NOMO-1 (cell line): ENCODE data around the gene HIVEP3.

Source experiments
- DNase-seq, 2 experiments: peaks; one replicate each; lab custom pipeline; 2025; ENCODE audit not compliant: unreplicated experiment in 2 of 2; lab: John Stamatoyannopoulos, UW

The HIVEP3 gene

GRCh38 chr1:41547336-41547735 lies 371.4 kb downstream of the HIVEP3 start:
- no peak for DNase-seq

DNA sequence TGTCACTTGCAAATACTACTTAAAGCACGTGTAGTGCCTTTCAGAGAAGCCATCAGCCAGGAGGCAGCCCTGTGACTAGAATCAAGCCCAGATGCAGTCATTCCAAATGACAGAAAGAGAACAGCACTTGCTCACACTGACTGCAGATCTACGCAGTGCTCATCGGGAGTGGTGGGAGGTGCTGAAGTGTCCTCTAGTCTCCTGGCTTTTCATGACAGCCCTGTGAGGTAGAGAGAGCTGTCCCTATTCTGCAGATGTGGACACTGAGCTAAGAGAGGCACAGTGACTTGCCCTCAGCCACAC lies 371.9 kb downstream of the HIVEP3 start:
- no peak for DNase-seq

DNA sequence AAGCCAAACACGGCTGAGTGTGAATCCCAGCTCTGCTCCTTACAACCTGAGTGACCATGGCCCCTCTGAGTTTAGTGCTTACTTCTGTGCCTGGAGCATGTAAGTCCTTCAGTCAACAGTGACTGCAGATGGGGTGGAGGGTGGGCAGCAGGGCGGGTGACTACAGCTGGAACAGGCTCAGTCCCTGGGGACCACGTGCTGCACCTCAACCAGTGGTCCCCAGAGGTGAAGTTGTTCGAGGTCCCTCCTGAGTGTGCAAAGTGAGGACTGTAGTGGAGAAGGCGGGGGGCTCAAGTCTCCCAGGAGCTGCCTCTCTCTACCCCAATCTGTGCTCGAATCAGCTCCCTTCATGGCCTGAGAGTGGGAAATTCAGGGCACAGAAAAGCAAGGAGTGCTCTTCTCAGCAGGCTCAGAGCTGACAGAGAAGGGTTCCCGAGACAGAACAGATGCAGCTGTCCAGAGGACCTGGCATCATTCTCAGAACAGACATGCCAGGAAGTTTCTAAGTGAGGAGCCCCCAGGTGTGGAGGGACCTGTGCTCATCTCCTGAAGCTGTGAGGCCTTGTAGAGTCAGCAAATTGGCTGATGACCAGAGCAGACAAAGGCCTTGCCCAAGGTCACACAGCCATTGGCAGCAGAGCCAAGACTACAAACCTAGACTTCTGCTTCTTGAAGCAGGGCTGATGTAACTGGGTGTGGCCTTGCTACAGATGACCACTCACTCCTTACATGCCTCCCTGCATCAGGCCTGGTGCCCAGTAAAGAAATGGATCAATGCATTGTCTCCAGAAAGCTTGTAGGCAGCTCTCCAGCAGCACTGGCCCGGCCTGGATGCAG lies 372.5 kb downstream of the HIVEP3 start:
- no peak for DNase-seq

DNA sequence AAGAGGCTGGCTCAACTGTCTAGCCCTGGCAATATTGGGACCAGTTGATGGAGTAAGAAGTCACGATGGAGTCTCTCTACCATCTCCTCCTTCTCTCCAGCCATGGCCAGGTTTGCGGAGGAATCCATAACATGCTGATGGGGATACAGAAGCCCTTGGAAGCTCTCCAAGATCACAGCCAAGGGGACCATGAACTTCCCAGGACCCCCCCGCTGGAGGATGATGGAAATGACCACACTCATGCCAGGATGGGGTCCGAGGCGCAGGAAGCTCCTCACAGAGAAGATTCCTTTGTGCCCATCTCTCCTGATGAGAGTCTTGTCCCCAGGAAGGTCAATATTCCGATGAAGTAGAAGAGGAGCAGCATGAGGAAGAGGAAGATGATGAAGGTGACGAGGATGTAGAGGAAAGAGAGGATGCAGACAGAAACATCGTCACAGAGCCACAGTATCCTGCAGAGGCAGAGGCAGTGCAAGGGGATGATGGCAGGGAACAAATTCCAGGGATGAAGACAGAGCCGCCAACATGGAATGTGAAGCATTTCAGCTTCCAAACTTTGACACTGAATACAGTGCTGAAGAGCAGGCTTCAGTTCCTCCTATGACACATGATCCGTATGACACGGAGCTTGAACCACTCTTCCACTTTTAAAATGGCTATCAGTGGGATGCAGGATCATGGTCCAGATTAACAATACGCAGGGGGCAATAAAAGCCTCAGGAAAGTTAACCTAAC lies 376.4 kb downstream of the HIVEP3 start:
- DNase-seq, result no peak

- no peak for DNase-seq
These were observed 377.1 kb downstream of the HIVEP3 start for GRCh38 chr1:41541592-41541952.

DNA sequence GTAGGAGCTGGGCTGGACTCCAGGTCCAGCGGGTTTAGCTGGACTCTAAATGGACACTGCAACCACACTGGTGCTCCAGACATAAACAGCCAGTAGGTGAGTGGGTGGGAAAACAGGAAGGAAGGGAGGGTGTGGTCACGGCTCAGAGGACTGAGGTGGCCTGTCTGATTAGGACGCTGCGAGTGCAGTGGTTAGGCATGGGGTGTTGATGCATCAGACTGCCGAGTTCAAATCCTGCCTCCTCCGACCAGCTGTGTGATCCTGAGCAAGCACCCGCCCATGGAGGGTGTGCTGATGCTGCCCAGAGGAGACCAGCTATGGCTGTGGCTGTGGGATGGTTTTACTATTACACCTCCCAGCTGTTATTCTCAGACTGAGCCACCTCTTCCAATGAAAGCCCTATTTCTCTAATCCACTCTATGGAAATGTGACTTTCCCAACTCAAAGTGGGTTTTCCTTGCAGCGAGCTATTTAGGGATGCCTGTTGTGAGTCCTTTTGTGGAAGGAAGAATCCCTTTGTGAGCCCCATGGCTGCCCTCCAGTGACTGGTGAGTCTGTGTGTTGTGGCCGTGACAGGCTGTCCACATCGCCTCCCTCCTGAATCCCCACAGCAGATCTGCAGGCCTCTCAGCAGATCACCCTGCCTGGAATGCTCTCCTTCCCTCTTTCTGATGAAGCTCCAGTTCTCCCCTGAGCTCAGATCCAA lies 377.7 kb downstream of the HIVEP3 start:
- no peak for DNase-seq

DNA sequence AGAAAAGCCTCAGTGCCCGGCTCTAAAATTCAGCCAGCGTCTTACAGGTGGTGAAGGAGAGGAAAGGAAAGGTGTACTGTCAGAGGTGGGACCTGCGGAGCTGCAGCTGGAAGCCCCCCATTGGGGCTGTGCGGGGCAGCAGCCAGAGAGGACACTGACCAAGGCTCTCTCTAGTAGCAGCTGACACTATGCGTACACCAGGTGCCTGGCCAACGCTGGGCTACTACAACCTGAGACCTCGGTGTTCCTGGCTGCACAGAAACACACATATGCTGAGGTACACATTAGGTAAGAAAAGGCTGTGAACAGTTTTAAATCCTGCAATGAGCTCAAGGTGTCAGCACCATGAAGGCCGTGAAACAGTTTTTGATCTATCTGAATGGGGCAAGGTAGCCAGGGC lies 378.7 kb downstream of the HIVEP3 start:
- DNase-seq, result no peak

- no peak for DNase-seq
These were observed 379.3 kb downstream of the HIVEP3 start for GRCh38 chr1:41539418-41539805.

- DNase-seq, result no peak
These were observed 379.8 kb downstream of the HIVEP3 start for GRCh38 chr1:41538741-41539417.

DNA sequence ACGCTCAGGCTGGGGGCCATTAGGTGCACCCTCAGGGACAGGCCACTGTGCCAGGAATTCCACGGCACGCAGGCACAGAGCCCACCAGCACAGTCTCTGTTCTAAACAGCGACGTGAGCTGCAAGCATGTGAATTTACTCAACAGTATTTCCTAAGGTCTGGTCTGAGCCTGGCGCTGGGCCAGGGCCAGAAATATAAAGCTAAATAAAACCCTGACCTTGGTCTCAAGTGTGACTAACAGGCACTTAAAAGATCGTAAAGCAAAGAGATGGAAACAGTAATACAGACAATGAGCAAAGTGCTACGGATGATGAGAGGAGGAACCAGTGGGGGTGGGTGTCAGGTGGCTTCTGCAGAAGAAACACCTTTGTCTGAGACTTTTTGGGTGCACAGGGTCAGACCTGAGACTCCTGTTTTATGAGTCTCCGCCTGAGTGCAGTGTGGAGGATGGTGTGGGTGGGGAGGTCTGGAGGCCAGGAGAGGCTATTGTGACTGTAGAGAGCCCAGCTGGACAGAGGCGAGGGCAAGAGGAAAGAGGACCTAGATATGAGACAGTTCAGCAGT lies 380.9 kb downstream of the HIVEP3 start:
- peak; percentile 6 to 15 for DNase-seq

- DNase-seq, result no peak
These were observed 381.5 kb downstream of the HIVEP3 start for GRCh38 chr1:41537251-41537650.

DNA sequence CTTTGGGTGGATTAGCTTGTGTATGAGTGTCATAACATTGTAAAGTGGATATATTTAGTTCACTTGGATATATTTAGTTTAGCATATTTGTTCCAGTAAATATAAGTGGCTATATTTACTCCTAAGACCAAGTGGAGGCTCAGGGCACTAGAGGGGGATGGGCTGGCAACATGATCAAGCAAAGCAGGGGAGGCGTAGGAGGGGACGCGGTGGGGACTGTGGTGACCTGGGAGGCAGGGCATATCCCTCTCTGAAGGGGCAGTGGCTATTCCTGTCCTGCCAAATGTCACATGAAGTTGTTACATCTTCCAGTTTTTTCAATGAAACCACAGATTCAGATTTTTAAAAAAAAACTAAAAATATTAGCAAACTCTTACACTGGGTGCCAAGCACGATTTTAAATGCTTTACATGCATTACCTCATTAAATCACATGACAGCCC lies 382.3 kb downstream of the HIVEP3 start:
- DNase-seq, result no peak

- no peak for DNase-seq
These were observed 383.0 kb downstream of the HIVEP3 start for GRCh38 chr1:41535716-41536115.

DNA sequence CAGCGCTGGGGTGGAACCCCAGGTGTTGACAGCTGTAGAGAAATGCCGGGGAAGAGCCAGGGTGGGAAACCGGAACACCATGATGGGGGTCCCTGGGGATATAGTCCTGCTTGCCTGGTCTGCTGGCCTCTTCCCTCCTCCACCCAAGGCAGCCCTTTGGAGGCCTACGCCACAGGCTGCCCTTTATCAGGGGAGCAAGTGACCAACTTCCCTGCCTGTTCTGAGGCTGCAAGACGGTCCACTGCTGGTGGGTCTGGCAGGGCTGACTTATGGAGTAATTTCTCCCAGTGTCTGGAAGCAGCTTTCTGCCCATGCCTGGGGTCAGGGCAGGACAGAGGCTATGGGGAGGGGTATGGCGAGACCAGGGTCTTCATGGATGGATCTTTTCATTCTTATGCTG lies 383.4 kb downstream of the HIVEP3 start:
- no peak for DNase-seq

DNA sequence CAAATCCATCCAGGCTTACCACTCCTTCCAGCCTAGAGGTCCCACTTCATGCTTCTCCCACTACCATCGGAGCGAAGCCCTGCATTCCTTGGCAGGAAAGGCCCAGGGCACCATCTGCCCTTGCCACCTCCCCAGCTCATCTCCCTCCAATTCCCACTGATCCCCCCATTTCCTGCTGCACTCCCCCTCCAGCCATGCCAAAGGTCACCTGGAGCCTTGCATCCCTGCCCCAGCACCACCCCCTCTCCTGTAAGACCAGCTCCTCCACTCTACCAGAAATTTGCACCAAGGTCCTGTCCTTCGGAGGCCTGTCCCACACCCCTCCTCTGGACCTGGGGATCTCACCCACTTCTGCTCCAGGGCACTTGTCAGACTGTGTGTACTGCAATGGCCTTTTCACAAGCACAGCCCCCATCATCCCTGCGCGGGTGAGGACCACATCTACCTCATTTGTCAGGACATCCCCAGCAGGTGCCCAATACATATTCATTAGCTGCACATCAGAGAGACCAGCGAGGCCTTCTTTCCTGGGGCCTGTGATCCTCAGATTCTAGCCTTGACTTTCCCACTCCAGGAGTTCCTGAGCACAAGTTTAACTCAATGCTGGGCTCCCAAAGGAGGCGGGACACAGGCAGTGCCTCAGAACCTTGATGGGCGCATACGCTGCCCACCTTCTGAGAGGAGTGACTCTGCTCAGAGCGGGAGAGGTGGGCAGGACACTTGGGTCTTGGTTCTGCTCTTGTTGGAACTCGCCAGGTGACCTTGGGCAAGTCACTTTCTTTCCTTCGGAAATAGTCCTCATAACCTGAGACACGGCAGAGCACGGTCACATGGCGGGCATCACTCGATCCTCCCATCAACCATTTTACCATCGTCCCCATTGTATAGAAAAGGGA lies 384.3 kb downstream of the HIVEP3 start:
- no peak for DNase-seq

GRCh38 chr1:41533731-41534080 lies 385.0 kb downstream of the HIVEP3 start:
- DNase-seq, result no peak

GRCh38 chr1:41533016-41533730 lies 385.5 kb downstream of the HIVEP3 start:
- no peak for DNase-seq

- DNase-seq, result no peak
These were observed 386.3 kb downstream of the HIVEP3 start for GRCh38 chr1:41532206-41532975.

DNA sequence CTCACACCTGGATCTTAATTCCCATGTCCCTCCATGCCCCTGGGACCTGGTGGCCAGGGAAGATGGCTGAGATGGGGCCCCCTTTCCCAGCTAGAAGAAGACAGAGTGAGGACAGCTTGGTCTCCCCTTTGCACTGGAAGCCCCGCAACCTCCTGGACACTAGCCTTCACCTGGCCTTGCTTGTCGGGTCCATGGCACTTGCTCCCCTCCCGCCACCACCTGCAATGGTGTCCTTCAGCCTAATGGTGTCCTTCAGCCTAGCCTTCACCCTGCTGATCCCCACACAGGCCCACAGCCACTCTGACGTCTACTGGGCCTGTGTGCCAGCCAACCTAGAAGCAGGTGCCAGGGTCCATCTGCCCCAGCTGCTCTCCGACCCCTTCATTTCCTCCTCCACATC lies 388.3 kb downstream of the HIVEP3 start:
- no peak for DNase-seq
